GM19035 (cell line): ENCODE measurements around the gene LHFPL3.

Experiments
- ATAC-seq: cut with Tn5 transposase; IDR thresholded peaks from one replicate; pipeline ENCODE4 v1.9.1; 2021; ENCODE audit not compliant: unreplicated experiment

Gene LHFPL3

DNA sequence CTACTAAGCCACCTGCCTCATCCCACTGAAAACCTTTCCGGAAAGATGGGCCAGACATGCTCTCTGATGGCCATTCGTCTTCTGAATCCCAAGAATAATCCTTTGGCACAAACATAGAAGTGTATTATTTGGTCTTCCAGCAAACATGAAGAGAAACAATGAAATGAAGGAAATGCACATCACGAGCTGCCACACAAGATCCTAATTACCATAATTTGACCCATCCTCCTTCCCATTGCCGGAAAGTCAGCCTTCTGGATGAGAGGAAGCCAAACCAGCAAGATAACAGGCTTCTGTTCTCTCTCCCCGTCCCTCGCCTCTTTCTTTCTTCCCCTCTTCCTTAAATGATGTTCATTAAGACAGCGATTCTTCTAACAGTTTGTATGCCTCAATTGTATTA lies 466.7 kb downstream of the LHFPL3 start:
- no peak for ATAC-seq

DNA sequence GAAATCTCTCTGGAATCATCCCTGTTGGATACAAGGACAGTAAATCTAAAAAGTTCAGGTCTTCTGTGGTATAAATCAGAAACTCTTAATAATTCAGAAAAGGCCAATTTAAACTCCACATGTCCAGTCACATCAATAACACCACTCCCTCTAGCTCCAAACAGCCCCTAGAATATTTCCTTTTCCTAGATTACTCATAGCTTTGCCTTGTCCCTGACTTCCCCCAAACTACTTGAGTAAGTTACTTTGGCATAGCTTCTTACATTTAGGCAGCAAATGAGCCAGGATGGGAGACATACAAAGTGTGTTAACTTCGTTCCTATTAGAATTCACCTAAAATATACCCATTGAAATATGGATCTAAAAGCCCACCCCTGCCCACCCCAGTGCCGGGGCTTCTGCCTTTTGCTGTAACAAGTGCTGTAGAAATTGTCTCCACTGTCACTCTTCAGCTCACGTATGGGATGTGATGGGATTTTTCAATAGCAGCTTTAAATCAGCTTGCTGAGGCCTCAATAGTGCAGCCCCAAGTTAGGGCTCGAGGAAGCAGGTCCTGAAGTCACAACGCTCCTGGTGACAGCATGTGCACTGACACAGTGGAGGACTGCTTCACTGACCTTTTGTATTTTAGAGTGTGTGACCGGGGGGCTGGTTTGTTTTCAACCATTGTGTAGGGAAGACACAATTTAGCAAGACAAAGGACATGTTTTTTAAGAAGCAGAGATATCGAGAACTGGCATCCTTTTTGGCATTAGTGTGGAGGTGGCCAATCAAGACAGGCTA lies 467.4 kb downstream of the LHFPL3 start:
- no peak for ATAC-seq

- no peak for ATAC-seq
Observed at GRCh38 chr7:104800307-104800706, 471.9 kb downstream of the LHFPL3 start.

- no peak for ATAC-seq
Observed at GRCh38 chr7:104801022-104801421, 472.6 kb downstream of the LHFPL3 start.

- no peak for ATAC-seq
Observed at GRCh38 chr7:104803931-104804330, 475.5 kb downstream of the LHFPL3 start.

GRCh38 chr7:104804696-104805095 lies 476.3 kb downstream of the LHFPL3 start:
- no peak for ATAC-seq

- no peak for ATAC-seq
Observed at GRCh38 chr7:104805449-104806317, 477.3 kb downstream of the LHFPL3 start.

GRCh38 chr7:104807671-104808070 lies 479.3 kb downstream of the LHFPL3 start:
- ATAC-seq: no peak

GRCh38 chr7:104809906-104810305 lies 481.5 kb downstream of the LHFPL3 start:
- ATAC-seq: no peak

- no peak for ATAC-seq
Observed at GRCh38 chr7:104814126-104814525, 485.7 kb downstream of the LHFPL3 start.

- no peak for ATAC-seq
Observed at GRCh38 chr7:104814671-104815400, 486.4 kb downstream of the LHFPL3 start.

GRCh38 chr7:104816537-104816936 lies 488.1 kb downstream of the LHFPL3 start:
- ATAC-seq: no peak

GRCh38 chr7:104818961-104819880 lies 490.8 kb downstream of the LHFPL3 start:
- no peak for ATAC-seq

- ATAC-seq: no peak
Observed at GRCh38 chr7:104820836-104821535, 492.6 kb downstream of the LHFPL3 start.

DNA sequence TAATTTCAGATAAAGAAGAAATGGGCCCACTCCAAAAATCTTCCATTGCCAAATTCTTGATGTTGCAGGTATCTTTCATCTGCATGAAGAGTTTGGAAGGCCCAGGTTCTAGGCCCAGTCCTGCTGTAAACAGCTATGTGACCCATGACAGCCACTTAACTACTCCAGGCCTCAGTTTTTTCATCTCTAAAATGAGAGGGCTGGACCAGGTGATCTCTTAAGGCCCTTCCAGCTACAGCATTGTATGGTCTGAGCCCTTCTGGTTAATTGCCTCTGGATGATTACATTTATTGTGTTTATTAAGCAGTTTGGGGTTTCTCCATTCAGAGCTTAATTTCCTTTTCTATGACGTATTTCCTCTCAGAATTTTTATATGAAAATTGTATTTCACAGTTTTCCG lies 494.8 kb downstream of the LHFPL3 start:
- ATAC-seq: no peak

DNA sequence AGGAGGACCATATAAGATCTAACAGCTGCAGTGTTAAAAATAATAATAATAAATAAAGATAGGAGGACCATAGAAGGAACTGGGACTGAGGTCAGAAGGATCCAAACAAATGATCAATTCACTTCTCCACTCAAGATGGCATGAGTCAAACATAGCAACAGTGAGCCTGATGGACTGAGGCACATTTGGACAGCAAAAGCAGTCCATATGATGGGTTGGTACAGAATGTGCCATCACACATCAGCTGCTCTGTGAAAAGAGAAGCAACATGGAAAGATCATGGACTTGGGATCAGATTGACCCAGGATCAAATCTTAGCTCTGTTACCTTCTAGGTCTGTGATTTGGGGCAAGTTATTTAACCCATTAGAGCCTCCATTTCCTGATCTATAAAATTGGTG lies 496.7 kb downstream of the LHFPL3 start:
- ATAC-seq: no peak

GRCh38 chr7:104826135-104826534 lies 497.7 kb downstream of the LHFPL3 start:
- ATAC-seq: no peak

DNA sequence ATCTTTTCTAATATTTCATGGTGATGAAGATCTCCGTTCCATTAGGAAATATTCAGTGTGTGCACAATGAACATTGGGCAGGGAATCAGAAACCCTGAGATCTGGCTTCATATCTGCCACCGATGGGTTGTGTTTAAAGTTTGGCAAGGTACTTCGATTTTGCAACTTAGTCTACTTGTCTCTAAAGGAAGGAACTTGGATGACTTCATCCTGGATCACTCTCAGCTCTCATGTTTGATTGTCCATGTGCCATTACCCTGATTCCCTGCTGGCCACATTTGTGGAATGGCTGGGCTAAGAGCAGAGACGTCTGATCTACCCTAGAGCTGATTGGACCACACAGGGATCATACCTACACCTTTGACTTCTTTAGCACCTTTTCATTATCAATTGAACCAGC lies 508.6 kb downstream of the LHFPL3 start:
- ATAC-seq: no peak

DNA sequence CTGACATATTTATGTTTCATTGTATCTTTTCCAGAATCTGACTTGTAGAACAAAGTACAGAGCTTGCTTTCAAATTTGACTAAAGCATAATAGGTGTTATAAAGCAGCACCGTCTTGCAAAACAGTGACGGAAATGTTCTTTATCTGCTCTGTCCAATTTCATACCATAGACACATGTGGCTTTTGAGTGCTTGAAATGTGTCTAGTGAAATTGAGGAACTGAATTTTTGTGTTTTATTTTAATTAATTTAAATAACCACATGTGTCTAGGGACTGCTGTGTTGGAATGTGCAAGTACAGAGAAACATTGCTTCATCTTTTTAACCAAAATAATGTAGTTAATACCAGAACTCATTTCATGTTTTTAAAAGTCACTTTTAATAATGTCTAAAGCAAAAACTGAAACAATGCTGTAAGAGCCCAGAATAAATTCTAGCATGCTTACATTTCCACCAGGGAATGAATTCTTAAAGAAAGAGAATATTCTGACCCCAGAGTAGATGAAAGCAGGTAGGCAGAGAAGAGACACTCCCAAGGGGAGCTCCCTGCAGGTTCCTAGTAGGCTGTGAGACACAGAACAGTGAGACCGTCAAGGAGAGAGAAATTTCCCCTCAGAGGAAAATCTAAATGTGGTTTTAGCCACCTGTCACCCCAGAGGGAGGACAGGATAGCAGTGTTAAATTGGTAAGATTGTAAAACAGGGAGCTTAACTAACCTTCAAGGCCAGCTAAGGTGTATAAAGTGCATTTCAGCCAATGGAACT lies 510.3 kb downstream of the LHFPL3 start:
- no peak for ATAC-seq
